Measurements from ENCODE around the gene LY6G6F. TPM values are rescaled to one million over a fixed set of nuclear protein-coding genes. Genes with fewer than 3 reads are reported as not detected.
"Not testable (repeated sequence)": the region's sequence is repeated elsewhere in the genome, so short reads cannot be mapped to it uniquely, and the experiment has no call there.

Gene LY6G6F
- total and polyA plus RNA-seq, 5 donors = not detected

GRCh38 chr6:31707701-31708100, 1.0 kb downstream of the LY6G6F start:
- ATAC-seq = no peak
- intact Hi-C loops (cut with DNase I) = no loop called here
- no peak overlapping the region for H3K4me3 ChIP-seq (ENCODE audit: low read length)
- no peak for DNase-seq
- H3K27ac ChIP-seq (ENCODE audit: low read length) = no peak overlapping the region
- H3K27me3 ChIP-seq (ENCODE audit: control insufficient read depth, insufficient read depth) = no peaks in the 10 kb centered on the region
- H3K4me1 ChIP-seq (ENCODE audit: control insufficient read depth, insufficient read depth, low read length) = no peaks in the 10 kb centered on the region
- no peaks in the 10 kb centered on the region for H3K9me3 ChIP-seq (ENCODE audit: control insufficient read depth, low read length)
- 88% methylated on average over 10 of the region's 10 CpGs for WGBS

- Histone ChIP-seq H3K27me3 (ENCODE audit: control insufficient read depth, insufficient read depth) (no peaks in the 10 kb centered on the region), H3K4me1 (ENCODE audit: control insufficient read depth, insufficient read depth, low read length) (no peaks in the 10 kb centered on the region), H3K4me3 (ENCODE audit: low read length) (no peak overlapping the region), H3K9me3 (ENCODE audit: control insufficient read depth, low read length) (no peaks in the 10 kb centered on the region), H3K27ac (ENCODE audit: low read length) (no peak overlapping the region)
- ATAC-seq = no peak
- intact Hi-C loops (cut with DNase I) = no loop called here
- DNase-seq = no peak
- WGBS = 93% methylated on average over 3 of the region's 3 CpGs
Observed at GRCh38 chr6:31708224-31708623, 1.6 kb downstream of the LY6G6F start.

DNA sequence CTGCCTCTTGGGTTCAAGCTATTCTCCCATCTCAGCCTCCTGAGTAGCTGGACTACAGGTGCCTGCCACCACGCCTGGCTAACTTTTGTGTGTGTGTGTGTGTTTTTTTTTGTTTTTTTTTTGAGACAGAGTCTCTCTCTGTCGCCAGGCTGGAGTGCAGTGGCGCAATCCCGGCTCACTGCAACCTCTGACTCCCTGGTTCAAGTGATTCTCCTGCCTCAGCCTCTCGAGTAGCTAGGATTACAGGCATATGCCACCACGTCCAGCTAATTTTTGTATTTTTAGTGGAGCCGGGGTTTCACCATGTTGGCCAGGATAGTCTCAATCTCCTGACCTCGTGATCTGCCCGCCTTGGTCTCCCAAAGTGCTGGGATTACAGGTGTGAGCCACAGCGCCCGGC, 2.5 kb downstream of the LY6G6F start:
- 88% methylated on average over 11 of the region's 11 CpGs for WGBS
- intact Hi-C loops (cut with DNase I); H3K4me3 ChIP-seq (ENCODE audit: low read length); DNase-seq; H3K9me3 ChIP-seq (ENCODE audit: control insufficient read depth, low read length); ATAC-seq; H3K4me1 ChIP-seq (ENCODE audit: control insufficient read depth, insufficient read depth, low read length); H3K27ac ChIP-seq (ENCODE audit: low read length); H3K27me3 ChIP-seq (ENCODE audit: control insufficient read depth, insufficient read depth): not testable (repeated sequence)

- H3K4me3 ChIP-seq (ENCODE audit: low read length) = no peak overlapping the region
- H3K4me1 ChIP-seq (ENCODE audit: control insufficient read depth, insufficient read depth, low read length) = no peaks in the 10 kb centered on the region
- ATAC-seq (no peak), DNase-seq (no peak)
- H3K9me3 ChIP-seq (ENCODE audit: control insufficient read depth, low read length) = no peaks in the 10 kb centered on the region
- intact Hi-C loops (cut with DNase I) = no loop called here
- WGBS = 46% methylated on average over 5 of the region's 5 CpGs
- no peak overlapping the region for H3K27ac ChIP-seq (ENCODE audit: low read length)
- no peaks in the 10 kb centered on the region for H3K27me3 ChIP-seq (ENCODE audit: control insufficient read depth, insufficient read depth)
Observed at GRCh38 chr6:31710523-31711219, 4.0 kb downstream of the LY6G6F start.

GRCh38 chr6:31711233-31711632, 4.6 kb downstream of the LY6G6F start:
- Histone ChIP-seq H3K9me3 (ENCODE audit: control insufficient read depth, low read length) (no peaks in the 10 kb centered on the region), H3K27me3 (ENCODE audit: control insufficient read depth, insufficient read depth) (no peaks in the 10 kb centered on the region), H3K4me1 (ENCODE audit: control insufficient read depth, insufficient read depth, low read length) (no peaks in the 10 kb centered on the region), H3K27ac (ENCODE audit: low read length) (no peak overlapping the region), H3K4me3 (ENCODE audit: low read length) (no peak overlapping the region)
- intact Hi-C loops (cut with DNase I) = no loop called here
- DNase-seq (no peak), ATAC-seq (peak; percentile 27 to 29)
- WGBS = 46% methylated on average over 8 of the region's 8 CpGs

- no peaks in the 10 kb centered on the region for H3K27me3 ChIP-seq (ENCODE audit: control insufficient read depth, insufficient read depth)
- H3K4me3 ChIP-seq (ENCODE audit: low read length) = no peak overlapping the region
- no peak overlapping the region for H3K27ac ChIP-seq (ENCODE audit: low read length)
- H3K9me3 ChIP-seq (ENCODE audit: control insufficient read depth, low read length) = no peaks in the 10 kb centered on the region
- 74% methylated on average over 8 of the region's 8 CpGs for WGBS
- intact Hi-C loops (cut with DNase I) = no loop called here
- no peak for DNase-seq
- peak; percentile 26 to 54 for ATAC-seq
- H3K4me1 ChIP-seq (ENCODE audit: control insufficient read depth, insufficient read depth, low read length) = no peaks in the 10 kb centered on the region
Observed at GRCh38 chr6:31712296-31712695, 5.6 kb downstream of the LY6G6F start.

DNA sequence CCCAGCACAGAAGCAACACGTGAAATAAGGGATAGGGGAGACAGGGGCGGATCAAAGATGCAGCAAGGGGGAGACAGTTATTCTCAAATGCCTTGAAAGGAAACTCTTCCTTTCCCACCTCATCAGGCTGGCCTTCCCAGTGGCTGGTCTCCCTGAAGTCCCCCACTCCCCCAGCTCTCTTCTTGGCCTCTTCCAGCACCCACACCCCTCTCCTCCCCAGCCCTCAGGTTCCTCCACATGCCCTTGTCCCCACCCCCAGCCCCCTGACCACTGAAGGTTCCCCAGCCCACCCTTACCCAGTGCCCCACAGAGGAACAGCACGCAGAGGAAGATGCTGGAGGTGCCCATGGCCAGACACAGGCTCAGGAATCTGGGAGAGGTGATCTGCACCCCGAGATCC, 6.8 kb downstream of the LY6G6F start:
- H3K27ac ChIP-seq (ENCODE audit: low read length) = no peak overlapping the region
- ATAC-seq (no peak), DNase-seq (no peak)
- H3K4me1 ChIP-seq (ENCODE audit: control insufficient read depth, insufficient read depth, low read length) = no peaks in the 10 kb centered on the region
- intact Hi-C loops (cut with DNase I) = no loop called here
- H3K9me3 ChIP-seq (ENCODE audit: control insufficient read depth, low read length) = no peaks in the 10 kb centered on the region
- H3K27me3 ChIP-seq (ENCODE audit: control insufficient read depth, insufficient read depth) = no peaks in the 10 kb centered on the region
- 63% methylated on average over 4 of the region's 4 CpGs for WGBS
- no peak overlapping the region for H3K4me3 ChIP-seq (ENCODE audit: low read length)

DNA sequence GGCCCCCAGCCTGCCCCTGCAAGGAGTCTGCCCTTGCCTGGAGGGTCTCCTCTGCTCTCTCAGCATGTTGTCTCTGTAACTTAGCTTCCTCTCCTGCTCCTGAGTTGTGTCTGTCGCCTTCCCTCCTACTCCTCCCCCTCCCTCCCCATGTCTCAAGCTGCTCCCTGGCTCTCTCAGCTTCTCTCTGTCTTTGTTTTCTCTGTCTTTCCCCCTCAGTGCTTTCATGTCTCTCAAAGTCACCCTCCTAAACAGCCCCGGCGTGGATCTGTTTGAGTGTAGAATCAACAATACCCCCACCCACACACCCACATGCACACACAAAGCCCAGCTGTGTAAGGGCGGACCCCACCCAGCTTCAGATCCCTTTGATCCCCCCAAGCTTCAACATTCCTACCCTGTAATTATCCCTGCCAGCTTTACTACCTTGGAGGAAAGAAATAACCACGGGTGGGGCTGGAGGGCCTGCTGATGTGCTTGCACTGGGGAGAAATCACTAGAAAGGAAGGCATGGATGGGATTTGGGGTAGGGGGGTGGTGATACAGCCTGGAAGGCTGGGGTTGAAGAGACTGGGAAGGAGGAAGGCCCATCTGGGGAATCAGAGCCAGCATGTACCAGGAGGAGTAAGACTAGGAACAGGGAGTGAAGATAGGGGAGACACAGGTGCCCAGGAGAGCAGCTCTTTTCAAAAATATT, 7.5 kb downstream of the LY6G6F start:
- intact Hi-C loops (cut with DNase I) = no loop called here
- Histone ChIP-seq H3K27ac (ENCODE audit: low read length) (no peak overlapping the region), H3K27me3 (ENCODE audit: control insufficient read depth, insufficient read depth) (no peaks in the 10 kb centered on the region), H3K4me1 (ENCODE audit: control insufficient read depth, insufficient read depth, low read length) (no peaks in the 10 kb centered on the region), H3K9me3 (ENCODE audit: control insufficient read depth, low read length) (no peaks in the 10 kb centered on the region), H3K4me3 (ENCODE audit: low read length) (no peak overlapping the region)
- 47% methylated on average over 5 of the region's 5 CpGs for WGBS
- no peak for DNase-seq
- no peak for ATAC-seq

DNA sequence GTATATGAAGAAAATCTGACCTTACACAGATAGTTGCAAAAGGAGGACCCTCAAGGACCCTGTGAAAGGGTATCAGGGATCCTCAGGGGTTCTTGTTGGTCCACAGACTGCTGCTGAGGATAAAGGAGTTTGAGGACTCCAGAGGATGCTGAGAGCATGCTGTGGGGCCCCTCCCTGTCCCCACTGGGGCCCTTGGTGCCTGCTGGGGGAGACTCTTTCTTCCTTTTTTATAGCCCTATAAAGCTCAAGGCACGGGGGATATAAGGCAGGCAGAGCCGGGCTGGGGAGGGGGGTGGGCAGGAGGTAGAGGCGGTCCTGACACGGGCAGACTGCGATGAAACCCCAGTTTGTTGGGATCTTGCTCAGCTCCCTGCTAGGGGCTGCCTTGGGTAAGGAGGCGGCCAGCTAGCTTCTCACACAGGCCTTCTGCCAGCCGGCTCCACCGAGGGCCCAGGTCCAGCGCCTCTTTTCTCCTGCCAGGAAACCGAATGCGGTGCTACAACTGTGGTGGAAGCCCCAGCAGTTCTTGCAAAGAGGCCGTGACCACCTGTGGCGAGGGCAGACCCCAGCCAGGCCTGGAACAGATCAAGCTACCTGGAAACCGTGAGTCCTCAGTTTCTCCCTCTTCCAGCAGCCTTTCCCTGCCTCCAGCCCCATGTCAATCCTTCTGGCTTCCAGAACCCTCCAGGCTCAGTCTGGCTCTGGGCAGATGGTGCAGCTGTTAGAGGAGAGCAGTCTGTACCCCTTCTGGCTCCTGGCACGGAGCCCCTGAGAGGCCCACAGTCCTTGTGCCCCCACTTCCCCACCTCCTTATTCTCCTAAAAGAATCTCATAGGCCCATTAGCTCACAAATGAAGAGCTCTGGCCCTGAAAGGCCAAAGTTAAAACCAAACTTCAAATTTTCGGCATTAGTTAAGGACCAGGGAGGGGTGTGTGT, 8.6 kb downstream of the LY6G6F start, which contains the start of gene LY6G6D:
TSS of gene LY6G6D (plus strand) at position 327 of the 937 bp plus-strand sequence. CDS start at position 335, 8 bp downstream.
- H3K27ac ChIP-seq (ENCODE audit: low read length) = no peak within 1 kb of the TSS
- intact Hi-C loops (cut with DNase I) = no loop called here
- WGBS = 72% methylated on average over 16 of the region's 16 CpGs
- H3K4me3 ChIP-seq (ENCODE audit: low read length) = no peak within 1 kb of the TSS
- no peaks in the 10 kb centered on the region for H3K9me3 ChIP-seq (ENCODE audit: control insufficient read depth, low read length)
- no peaks in the 10 kb centered on the region for H3K27me3 ChIP-seq (ENCODE audit: control insufficient read depth, insufficient read depth)
- H3K4me1 ChIP-seq (ENCODE audit: control insufficient read depth, insufficient read depth, low read length) = no peaks in the 10 kb centered on the region
- no peak for DNase-seq
- ATAC-seq = no peak

GRCh38 chr6:31717499-31718222, 11.0 kb downstream of the LY6G6F start:
- DNase-seq (no peak), ATAC-seq (no peak)
- Histone ChIP-seq H3K27ac (ENCODE audit: low read length) (no peak overlapping the region), H3K9me3 (ENCODE audit: control insufficient read depth, low read length) (no peaks in the 10 kb centered on the region), H3K27me3 (ENCODE audit: control insufficient read depth, insufficient read depth) (no peaks in the 10 kb centered on the region), H3K4me3 (ENCODE audit: low read length) (no peak overlapping the region), H3K4me1 (ENCODE audit: control insufficient read depth, insufficient read depth, low read length) (no peaks in the 10 kb centered on the region)
- 66% methylated on average over 10 of the region's 10 CpGs for WGBS
- intact Hi-C loops (cut with DNase I) = no loop called here
